Esophagus squamous epithelium (tissue), 4 donors: ENCODE results near the gene CAPN5.

Source experiments
- POLR2A ChIP-seq, 4 donors: fragments of 450-650 bp; IDR thresholded peaks; one replicate each; pipeline ENCODE4 v1.6.1; 2017; ENCODE audit warnings: antibody characterized with exemption in 4 of 4, mild to moderate bottlenecking in 4 of 4, moderate library complexity in 3 of 4
- TF ChIP-seq, protein P1 (sequence below), 6 experiments: fragments of 450-650 bp in 4 of 6; fragments of 200-600 bp in 2 of 6; sonication (generic) in 2 of 6; IDR thresholded peaks; one replicate each; pipeline ENCODE4 v1.5.1; 2016 to 2019; ENCODE audit warnings: antibody characterized with exemption in 6 of 6, mild to moderate bottlenecking in 4 of 6, moderate library complexity in 4 of 6

- TF ChIP-seq, protein P1, sequence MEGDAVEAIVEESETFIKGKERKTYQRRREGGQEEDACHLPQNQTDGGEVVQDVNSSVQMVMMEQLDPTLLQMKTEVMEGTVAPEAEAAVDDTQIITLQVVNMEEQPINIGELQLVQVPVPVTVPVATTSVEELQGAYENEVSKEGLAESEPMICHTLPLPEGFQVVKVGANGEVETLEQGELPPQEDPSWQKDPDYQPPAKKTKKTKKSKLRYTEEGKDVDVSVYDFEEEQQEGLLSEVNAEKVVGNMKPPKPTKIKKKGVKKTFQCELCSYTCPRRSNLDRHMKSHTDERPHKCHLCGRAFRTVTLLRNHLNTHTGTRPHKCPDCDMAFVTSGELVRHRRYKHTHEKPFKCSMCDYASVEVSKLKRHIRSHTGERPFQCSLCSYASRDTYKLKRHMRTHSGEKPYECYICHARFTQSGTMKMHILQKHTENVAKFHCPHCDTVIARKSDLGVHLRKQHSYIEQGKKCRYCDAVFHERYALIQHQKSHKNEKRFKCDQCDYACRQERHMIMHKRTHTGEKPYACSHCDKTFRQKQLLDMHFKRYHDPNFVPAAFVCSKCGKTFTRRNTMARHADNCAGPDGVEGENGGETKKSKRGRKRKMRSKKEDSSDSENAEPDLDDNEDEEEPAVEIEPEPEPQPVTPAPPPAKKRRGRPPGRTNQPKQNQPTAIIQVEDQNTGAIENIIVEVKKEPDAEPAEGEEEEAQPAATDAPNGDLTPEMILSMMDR (IDR thresholded peaks at IDR 0.05), result no peak
- no peak for TF ChIP-seq POLR2A (IDR thresholded peaks at IDR 0.05)
Observed at GRCh38 chr11:77055913-77056312, 10.9 kb upstream of the CAPN5 start.
